GM21447 (cell line): ENCODE measurements around the gene PRSS50.

Source experiments
- ATAC-seq: cut with Tn5 transposase; IDR thresholded peaks from one replicate; pipeline ENCODE4 v1.9.1; 2021; ENCODE audit not compliant: unreplicated experiment

The PRSS50 gene

GRCh38 chr3:46693038-46693891, 24.4 kb downstream of the PRSS50 start, which contains the start of gene ALS2CL:
Gene ALS2CL, minus strand, starts transcription at chr3:46693679. Its CDS starts 4,239 bp downstream, at chr3:46689440.
- no peak for ATAC-seq

DNA sequence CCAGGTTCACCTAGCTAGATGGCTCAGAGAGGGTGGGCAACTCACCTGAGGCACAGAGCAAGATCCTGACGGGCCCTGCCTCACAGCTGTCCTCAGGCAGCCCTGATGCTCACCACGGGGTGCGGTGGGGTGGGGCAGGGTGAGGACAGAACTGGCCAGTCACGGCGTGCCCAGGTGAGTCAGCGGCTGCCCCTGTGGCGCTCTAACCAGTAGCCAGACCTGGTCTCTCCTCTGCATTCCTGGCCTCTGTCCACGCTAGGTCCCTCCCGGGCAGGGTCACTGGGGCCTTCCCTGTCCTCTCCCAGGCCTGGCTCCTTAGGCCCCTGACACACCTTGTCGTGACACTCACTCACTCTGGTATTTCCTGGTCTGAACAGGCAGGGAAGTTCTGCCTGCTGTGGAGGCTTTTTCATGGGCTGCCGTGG, 25.1 kb downstream of the PRSS50 start:
- no peak for ATAC-seq

DNA sequence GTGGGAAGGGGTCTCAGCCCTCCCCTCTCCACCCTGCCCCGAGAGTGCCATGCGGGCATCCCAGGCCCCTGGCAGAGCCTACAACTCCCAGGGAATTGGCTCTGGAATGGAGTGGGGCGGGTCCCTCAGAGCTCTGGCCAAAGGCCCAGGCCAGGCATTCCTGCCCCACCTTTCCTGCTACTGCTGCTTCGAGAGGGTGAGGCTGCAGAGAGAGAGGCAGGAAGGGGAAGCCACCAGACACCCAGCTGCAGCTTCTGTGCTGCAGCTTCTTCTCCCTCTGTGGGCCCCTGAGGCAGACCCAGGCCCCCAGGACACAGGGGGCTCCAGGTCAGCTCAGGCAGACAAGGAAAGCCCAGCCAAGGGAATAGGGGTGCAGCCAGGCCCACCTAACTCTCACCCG, 26.9 kb downstream of the PRSS50 start:
- no peak for ATAC-seq

DNA sequence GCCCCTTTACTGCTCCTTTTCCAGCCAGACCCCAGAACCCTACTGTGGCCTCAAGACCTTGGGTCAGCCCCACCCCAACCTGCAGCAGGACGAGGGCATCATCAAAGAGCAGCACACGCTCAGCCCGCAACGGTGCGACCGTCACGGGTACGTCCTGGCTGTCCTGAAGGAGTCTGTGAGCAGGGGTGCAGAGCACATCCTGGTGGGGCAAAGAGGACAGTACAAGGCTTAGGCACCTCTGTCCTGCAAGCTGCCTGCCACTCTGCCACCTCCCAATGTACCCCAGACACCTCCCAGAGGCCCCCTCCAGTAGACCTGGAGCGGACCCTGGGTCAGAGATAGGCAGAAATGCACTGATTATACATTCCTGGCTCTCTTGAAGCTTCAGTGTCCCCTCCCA, 32.2 kb downstream of the PRSS50 start:
- no peak for ATAC-seq

DNA sequence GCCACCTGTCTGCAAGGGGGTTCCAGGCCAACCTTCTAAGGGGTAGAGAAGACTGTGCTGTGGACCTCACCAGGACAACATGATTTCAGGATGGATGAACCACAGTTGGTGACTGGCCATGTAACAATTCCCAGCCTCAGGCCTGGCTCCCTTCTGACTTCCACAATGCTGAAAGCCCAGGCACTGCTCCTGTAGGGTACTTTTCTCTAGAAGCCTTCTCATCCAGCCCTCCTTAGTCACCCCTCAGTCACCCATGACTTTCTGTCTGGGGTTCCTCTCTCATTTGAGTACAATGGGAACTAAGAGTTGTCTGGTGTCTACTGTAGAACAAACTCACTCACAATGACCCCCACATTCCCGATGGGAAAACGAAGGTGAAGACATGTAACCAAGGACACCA, 32.8 kb downstream of the PRSS50 start:
- ATAC-seq, result no peak

- no peak for ATAC-seq
Observed at GRCh38 chr3:46682974-46683373, 34.7 kb downstream of the PRSS50 start.

- no peak for ATAC-seq
Observed at GRCh38 chr3:46681856-46682540, 35.7 kb downstream of the PRSS50 start.

DNA sequence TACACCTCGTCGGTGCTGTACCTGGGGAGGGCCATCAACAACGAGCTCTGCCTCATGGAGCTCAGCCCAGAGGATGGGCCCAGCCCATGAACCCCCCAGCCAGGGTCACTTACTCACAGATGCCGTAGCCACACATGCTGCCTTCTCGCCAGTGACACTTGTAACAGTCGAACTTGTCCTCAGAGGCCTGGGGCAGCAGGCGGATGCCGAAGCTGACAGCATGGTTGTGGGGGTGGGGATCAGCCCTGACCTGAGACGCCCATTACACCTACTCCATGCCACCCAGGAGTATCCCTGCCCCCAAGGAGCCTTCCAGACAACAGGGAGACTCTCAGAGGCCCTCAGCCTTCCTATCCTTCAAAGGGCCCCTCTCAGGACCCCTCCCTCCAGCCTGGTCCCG, 36.3 kb downstream of the PRSS50 start:
- no peak for ATAC-seq

- no peak for ATAC-seq
Observed at GRCh38 chr3:46680298-46680826, 37.3 kb downstream of the PRSS50 start.

- ATAC-seq, result no peak
Observed at GRCh38 chr3:46679681-46680080, 38.0 kb downstream of the PRSS50 start.

DNA sequence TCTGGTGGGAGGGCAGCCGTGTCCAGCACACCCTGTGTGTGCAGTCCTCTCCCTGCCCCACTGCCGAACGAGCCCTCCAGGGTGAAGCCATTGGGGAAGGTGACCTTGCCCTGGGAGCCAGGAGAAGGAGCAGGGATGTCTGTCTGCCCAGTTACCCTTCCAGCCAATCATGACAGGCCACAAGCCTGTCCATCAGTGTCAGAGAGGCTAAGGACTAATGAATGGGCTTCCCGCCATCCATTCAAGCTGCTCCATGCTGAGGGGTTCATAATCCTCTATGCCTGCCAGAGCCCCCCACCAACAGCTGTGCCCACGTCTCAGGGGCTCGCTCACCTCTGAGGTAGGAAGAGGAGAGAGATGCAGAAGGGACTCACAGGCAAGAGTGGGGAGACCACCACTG, 39.4 kb downstream of the PRSS50 start:
- ATAC-seq, result no peak

DNA sequence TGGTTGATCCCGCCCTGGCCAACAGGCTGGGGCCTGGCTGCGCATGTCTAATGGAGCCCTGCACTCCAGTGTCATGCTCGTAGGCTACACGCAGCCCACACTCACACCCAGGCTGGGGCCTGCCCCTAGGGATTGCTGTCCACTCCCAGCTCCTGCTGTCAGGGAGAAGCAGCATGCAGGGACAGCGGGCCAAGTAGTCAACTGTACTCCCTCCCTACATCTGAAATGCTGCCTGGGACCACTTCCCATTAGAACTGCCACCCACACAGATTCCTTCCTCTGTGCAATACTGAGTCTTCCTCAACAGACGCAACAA, 40.3 kb downstream of the PRSS50 start:
- no peak for ATAC-seq

DNA sequence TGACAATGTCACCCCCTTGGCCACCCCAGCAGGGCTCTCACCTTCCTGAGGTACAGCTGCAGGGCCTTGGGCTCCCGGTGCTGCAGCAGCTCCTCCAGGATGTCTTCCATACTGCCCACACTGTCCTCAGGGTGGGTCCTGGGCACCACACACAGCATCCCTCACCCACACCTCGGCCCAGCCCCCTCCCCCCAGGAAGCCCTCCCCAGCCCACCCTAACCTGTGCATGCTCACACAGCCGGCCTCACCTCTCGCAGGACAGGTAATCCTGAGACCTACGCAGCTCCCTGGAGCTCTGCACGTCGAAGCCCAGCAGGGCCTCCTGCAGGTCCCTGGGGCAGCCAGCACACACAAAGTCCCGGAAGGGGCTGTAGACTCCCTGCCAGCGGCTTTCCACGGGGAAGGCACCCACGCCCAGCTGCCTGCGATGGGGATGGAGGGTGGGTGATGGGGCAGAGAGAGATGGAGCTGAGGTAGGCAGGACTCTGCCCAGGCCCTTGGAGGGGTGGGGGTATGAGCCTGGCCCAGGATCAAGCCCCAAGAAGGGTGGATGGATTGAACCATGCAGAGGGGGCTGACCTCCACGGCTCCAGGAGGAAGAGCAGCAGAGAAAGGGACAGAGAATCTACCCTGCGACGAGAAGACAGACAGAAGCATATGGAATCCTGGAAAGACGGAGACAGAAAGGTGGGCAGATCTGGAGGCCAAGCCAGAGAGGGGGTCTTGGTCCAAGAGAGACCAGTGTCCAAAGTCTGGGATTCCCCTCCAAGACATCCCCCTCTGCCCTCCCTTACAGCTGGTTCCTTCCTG, 40.9 kb downstream of the PRSS50 start:
- no peak for ATAC-seq

DNA sequence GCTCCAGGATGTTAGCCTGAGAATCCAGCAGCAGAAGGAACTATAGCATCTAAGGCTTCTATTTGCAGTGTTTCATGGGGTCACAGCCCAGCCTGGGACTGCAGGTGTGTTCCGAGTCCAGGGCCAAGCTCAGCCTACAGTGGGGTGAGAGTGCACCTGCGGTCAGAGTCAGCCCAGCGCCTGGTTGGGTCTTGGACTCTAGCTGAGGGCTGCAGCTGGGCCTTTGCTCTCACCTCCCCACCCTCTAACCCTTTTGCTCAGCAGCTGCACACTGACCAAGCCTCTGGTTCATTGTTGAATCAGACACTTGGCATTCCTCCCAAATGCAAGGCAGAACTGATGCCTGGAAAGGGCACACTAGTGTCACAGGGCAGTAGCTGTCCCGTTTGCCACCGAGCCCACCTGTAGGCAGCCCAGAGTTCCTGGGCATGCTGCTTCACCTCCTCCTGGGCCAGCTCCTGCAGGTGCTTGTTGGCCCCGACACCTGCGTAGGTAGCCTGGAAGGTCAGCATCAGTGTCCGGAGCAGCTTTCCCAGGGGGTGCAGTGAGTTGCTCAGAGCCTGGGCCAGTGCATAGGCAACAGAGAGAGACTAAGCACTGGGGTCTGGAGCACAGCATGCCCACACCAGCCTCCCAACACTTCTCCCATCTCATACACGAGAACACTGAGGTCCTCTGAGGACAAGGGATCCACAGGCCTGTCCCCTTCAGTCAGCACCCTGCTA, 41.7 kb downstream of the PRSS50 start:
- ATAC-seq, result no peak

DNA sequence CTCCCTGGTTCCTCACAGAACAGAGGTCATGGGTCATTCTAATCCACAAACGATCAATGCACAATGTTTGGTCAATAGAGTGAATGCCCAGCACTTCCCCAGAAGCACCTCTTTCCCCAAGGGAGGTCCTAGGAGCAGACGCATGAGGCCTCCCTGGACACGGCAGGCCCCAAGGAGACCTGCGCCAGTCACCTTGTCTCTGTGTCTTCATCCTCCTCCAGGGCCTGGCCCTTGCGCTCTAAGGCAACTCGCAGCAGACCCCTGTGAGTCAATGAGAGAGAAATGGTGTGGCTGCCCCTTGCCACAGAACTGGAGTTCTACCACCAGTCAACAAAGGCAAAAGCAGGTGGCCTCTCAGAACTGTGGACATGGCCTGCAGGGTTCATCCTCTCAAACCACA, 42.2 kb downstream of the PRSS50 start:
- ATAC-seq, result no peak

DNA sequence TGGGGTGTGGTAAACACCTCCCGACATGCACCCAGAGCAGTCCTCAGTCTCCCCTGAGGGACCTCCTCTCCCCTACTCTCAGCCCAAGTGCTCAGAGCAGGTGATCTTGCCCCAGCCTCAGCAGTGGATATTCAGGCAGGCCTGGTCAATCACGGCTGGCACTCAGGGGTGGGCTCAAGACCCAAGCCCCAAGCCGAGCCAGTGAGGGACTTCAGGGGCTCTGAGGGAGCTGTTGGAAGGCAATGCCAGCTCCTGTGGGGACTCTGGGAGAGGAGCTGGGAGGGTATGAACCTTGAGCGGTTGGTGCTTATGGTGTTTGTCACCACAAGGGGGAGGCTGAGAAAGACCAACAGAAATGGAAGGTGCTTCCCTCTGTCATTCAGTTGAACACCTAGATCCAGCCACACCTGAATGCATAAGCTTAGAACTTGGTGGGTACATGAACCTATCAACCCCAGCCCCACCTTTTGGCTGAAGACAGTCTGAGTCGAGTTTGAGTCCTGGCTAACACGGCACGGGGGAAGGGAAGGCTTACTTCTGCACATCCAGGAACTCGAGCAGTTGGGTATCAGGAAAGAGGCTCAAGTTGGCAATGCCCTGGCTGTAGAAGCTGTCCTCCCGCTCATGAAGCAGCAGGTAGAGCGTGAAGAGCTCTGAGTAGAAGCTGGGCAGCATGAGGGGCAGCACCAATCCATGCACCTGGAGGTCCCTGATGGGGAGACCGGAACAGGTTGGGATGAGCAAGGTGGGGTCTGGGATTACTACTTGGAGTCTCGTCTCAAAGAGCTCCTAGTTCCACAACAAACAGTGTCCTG, 43.4 kb downstream of the PRSS50 start:
- no peak for ATAC-seq

DNA sequence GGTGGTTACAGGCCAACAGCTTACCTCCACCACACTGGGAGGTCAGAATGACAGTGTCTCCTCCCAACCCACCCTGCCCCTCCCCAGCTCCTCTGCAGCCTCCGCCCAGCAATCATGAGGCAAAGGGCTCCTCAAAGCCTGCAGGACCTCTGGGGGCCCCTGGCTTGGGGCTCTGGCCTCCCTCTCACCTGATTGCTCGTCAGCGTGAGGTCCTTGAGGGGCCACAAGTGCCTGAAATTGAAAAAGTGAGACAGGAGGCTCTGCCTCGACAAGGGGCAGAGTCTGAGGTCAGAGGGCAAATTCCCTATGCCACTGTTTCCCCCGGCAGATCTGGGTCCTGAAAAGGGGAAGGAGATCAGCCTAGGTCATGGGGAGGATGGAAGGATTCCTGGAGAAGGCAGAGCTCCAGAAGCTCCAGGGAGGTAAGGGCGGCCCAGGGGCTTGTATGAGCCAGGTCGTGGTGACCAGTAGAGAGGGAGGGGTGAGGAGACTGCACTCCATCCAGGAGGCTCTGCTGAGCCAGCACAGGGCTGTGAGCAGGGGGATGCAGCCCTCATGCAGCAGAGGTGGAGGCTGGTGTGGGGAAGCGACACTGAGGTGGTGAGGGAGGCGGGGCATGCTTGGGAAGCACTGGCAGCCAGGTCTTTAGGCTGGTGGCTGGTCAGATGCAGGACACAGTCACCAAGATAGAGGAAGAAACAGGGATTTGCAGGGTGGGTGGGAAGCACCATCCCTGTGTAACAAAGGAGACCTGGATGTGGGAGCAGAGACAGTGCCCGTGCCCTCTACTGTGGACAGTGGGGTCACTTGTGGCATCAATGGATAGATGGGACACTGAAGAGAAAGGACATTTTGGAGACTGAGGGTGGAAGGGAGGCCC, 44.3 kb downstream of the PRSS50 start:
- no peak for ATAC-seq

- ATAC-seq, result no peak
Observed at GRCh38 chr3:46672349-46672695, 45.3 kb downstream of the PRSS50 start.
